Measurements from ENCODE around the gene PPM1E.

DNA sequence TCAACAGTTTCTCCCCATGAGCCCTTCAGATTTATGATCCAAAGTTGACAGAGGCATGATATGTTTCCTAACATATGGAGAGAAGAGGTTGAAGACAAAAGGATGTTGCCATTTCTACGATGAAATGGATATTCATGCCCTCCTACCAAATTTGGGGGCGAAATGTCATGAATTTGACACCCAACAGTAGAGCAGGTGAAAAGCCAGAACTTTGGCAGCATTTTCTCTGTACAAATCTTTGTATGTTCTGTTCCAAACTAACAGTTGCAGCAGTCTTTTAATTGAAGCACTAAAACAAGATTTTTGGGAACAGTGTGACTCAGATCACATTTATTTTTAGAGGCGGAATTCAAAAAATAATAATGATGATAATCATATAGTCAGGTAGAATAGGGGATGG, 220.9 kb downstream of the PPM1E start:
- TF ChIP-seq POLR2A (IDR thresholded peaks at IDR 0.05; ENCODE audit: low read length) = no peak
- no peak for TF ChIP-seq JUNB (IDR thresholded peaks at IDR 0.05)
- TF ChIP-seq BHLHE40 (IDR thresholded peaks at IDR 0.05; ENCODE audit: low read depth, low read length) = no peak
- no peak for TF ChIP-seq CTCF (IDR thresholded peaks at IDR 0.05)
- TF ChIP-seq EP300 (IDR thresholded peaks at IDR 0.05) = no peak
- TF ChIP-seq CEBPB (IDR thresholded peaks at IDR 0.05) = no peak
- TF ChIP-seq, protein P1, sequence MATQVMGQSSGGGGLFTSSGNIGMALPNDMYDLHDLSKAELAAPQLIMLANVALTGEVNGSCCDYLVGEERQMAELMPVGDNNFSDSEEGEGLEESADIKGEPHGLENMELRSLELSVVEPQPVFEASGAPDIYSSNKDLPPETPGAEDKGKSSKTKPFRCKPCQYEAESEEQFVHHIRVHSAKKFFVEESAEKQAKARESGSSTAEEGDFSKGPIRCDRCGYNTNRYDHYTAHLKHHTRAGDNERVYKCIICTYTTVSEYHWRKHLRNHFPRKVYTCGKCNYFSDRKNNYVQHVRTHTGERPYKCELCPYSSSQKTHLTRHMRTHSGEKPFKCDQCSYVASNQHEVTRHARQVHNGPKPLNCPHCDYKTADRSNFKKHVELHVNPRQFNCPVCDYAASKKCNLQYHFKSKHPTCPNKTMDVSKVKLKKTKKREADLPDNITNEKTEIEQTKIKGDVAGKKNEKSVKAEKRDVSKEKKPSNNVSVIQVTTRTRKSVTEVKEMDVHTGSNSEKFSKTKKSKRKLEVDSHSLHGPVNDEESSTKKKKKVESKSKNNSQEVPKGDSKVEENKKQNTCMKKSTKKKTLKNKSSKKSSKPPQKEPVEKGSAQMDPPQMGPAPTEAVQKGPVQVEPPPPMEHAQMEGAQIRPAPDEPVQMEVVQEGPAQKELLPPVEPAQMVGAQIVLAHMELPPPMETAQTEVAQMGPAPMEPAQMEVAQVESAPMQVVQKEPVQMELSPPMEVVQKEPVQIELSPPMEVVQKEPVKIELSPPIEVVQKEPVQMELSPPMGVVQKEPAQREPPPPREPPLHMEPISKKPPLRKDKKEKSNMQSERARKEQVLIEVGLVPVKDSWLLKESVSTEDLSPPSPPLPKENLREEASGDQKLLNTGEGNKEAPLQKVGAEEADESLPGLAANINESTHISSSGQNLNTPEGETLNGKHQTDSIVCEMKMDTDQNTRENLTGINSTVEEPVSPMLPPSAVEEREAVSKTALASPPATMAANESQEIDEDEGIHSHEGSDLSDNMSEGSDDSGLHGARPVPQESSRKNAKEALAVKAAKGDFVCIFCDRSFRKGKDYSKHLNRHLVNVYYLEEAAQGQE (IDR thresholded peaks at IDR 0.05) = no peak
- no peak for TF ChIP-seq RAD21 (conservative IDR thresholded peaks at IDR 0.05 in 1 of 2, IDR thresholded peaks at IDR 0.05 in 1 of 2)
- TF ChIP-seq NR3C1 (IDR thresholded peaks at IDR 0.05) = no peak

All from A549 (cell line).